ENCODE measurements around the gene SC5D.
A peak's percentile ranks its signal among the peaks of the same experiment; 100 is the strongest.

The SC5D gene

GRCh38 chr11:121292495-121293287 is at the start of gene SC5D (continued):
- TF ChIP-seq PRDM10 (tag by site-specific recombination; IDR thresholded peaks at IDR 0.05) (peak; percentile 18; the same call in 1 of the 2 replicates), SP3 (tag by site-specific recombination; IDR thresholded peaks at IDR 0.05) (peak; percentile 64; the same call in 1 of the 2 replicates), MEIS1 (CRISPR knock-in tag; IDR thresholded peaks at IDR 0.05; ENCODE audit: borderline replicate concordance) (no peak), ZNF302 (tag by site-specific recombination; IDR thresholded peaks at IDR 0.05; ENCODE audit: low read depth) (no peak), ZBTB8A (tag by site-specific recombination; IDR thresholded peaks at IDR 0.05) (peak; percentile 39; the same call in 1 of the 2 replicates), ZXDB (tag by site-specific recombination; IDR thresholded peaks at IDR 0.05) (peak; percentile 46; the same call in 1 of the 2 replicates), ZNF76 (tag by site-specific recombination; IDR thresholded peaks at IDR 0.05; ENCODE audit: borderline replicate concordance, low read depth) (peak; percentile 69), ZNF549 (tag by site-specific recombination; IDR thresholded peaks at IDR 0.05) (peak; percentile 71), HIC1 (tag by site-specific recombination; IDR thresholded peaks at IDR 0.05) (peak; percentile 70), GLIS2 (tag by site-specific recombination; IDR thresholded peaks at IDR 0.05) (peak; percentile 78), TSHZ1 (tag by site-specific recombination; IDR thresholded peaks at IDR 0.05; ENCODE audit: borderline replicate concordance) (no peak), ZNF391 (tag by site-specific recombination; IDR thresholded peaks at IDR 0.05; ENCODE audit: borderline replicate concordance, low read depth) (peak; percentile 72; the same call in 1 of the 2 replicates), ZNF610 (tag by site-specific recombination; IDR thresholded peaks at IDR 0.05; ENCODE audit: borderline replicate concordance) (peak; percentile 98), ZNF629 (tag by site-specific recombination; IDR thresholded peaks at IDR 0.05) (peak; percentile 75), EGR2 (tag by site-specific recombination; IDR thresholded peaks at IDR 0.05; ENCODE audit: low read depth) (peak; percentile 62), ZNF335 (tag by site-specific recombination; conservative IDR thresholded peaks at IDR 0.05) (peak; percentile 93), KLF9 (tag by site-specific recombination; IDR thresholded peaks at IDR 0.05; ENCODE audit: low read depth) (peak; percentile 93), GLIS1 (tag by site-specific recombination; IDR thresholded peaks at IDR 0.05) (peak; percentile 42), ZFP37 (tag by site-specific recombination; IDR thresholded peaks at IDR 0.05) (peak; percentile 47; the same call in 1 of the 2 replicates), KLF17 (tag by site-specific recombination; IDR thresholded peaks at IDR 0.05) (peak; percentile 50; the same call in 1 of the 2 replicates), ZNF157 (tag by site-specific recombination; IDR thresholded peaks at IDR 0.05) (no peak), ZBTB21 (tag by site-specific recombination; IDR thresholded peaks at IDR 0.05) (no peak), ZNF175 (tag by site-specific recombination; IDR thresholded peaks at IDR 0.05) (no peak), ZNF677 (tag by site-specific recombination; IDR thresholded peaks at IDR 0.05) (no peak), ZNF660 (tag by site-specific recombination; IDR thresholded peaks at IDR 0.05) (no peak; the same call in 1 of the 2 replicates)
